GM23248 (cell line): Measurements from ENCODE around the gene MAP3K1.

ENCODE experiments used
- EZH2 ChIP-seq: fragments of 200-600 bp; sonication (generic); IDR thresholded peaks from 2 replicates; pipeline ENCODE4 v1.6.1; 2018; ENCODE audit warnings: antibody characterized with exemption, mild to moderate bottlenecking; ENCODE audit not compliant: insufficient read depth, poor library complexity, severe bottlenecking
- EZH2phosphoT487 ChIP-seq: fragments of 200-600 bp; sonication (generic); IDR thresholded peaks from 2 replicates; pipeline ENCODE4 v1.6.1; 2018; ENCODE audit warnings: antibody characterized with exemption, moderate library complexity, mild to moderate bottlenecking, low read depth; ENCODE audit not compliant: insufficient read depth

DNA sequence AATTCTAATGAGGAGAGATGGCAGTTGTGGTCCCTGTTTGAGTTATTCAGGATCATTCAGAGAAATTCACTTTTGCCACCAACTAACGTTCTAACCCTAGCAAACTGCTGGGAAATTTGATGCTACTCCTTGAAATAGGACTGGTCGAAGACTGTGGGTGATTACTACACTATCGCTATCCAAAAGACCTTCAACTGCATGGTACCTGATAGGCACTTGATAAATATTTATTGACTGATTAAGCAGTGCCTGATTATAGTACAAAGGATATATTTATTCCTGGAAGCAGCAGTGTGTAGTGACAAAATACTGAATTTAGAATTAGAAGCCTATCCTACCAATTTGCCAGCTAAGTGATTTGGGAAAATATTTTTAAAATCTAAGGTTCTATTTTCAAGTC is 14.1 kb upstream of the MAP3K1 start:
- TF ChIP-seq EZH2 (no peak), EZH2phosphoT487 (no peak)
